SIG-M5 treated with dmso at 0.1 percent for 504 hours (cell line): Measurements from ENCODE around the gene MEAF6.

ENCODE experiments used
- DNase-seq: peaks from one replicate; lab custom pipeline; 2025; ENCODE audit not compliant: unreplicated experiment; lab: John Stamatoyannopoulos, UW

The MEAF6 gene

DNA sequence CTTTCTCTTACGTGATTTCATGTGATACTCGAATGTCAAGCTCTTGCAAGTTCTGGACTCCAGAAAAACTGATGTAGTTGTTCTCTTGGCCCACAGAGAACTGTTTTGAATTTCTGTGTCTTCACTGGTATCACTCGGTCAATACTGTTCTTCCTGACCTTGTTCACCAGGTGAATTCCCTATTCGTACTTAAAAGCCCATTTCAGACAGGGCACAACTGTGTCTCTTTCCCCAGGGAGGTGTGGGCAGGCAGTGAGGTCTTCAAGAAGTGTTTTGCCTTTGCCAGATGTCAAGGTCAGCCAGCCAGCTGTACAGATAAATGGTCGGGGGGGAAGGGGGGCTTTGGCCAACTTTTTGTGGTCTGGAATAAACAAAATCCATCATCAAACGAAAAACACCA lies 67.7 kb downstream of the MEAF6 start:
- no peak for DNase-seq

DNA sequence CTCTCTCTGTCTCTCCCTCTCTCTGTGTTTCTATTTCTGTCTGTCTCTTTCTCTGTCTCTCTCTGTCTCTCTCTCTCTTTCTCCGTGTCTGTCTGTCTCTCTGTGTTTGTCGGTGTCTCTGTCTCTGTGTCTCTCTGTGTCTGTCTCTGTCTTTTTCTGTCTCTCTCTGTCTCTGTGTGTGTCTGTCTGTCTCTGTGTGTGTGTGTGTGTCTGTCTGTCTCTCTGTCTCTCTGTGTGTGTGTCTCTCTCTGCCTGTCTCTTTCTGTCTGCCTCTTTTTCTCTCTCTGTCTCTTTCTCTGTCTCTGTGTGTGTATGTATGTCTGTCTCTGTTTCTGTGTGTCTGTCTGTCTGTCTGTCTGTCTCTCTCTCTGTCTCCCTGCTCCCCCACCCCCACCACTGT lies 71.9 kb downstream of the MEAF6 start:
- DNase-seq = no peak
